Skeletal muscle tissue (tissue), 4 donors: Measurements from ENCODE around the gene RALY. TPM values are rescaled to one million over a fixed set of nuclear protein-coding genes. Genes with fewer than 3 reads are reported as not detected.

Experiments used
- H3K27ac ChIP-seq: one replicate; pipeline ENCODE4 v1.7.0; 2013; ENCODE audit warnings: mild to moderate bottlenecking, low read depth, low read length, inconsistent platforms
- H3K27me3 ChIP-seq, 3 donors: one replicate each; pipeline ENCODE4 v1.7.0; 2013; ENCODE audit warnings: low read length in 3 of 3; ENCODE audit not compliant: control insufficient read depth in 3 of 3, insufficient read depth in 3 of 3
- H3K36me3 ChIP-seq, 3 donors: one replicate each; pipeline ENCODE4 v1.7.0; 2013; ENCODE audit warnings: low read length in 3 of 3; ENCODE audit not compliant: control insufficient read depth in 3 of 3, insufficient read depth in 3 of 3
- H3K4me1 ChIP-seq, 3 donors: one replicate each; pipeline ENCODE4 v1.7.0; 2013; ENCODE audit warnings: low read length in 3 of 3, mild to moderate bottlenecking in 3 of 3; ENCODE audit not compliant: control insufficient read depth in 3 of 3, insufficient read depth in 3 of 3
- H3K4me3 ChIP-seq, 3 donors: one replicate each; pipeline ENCODE4 v1.7.0; 2013; ENCODE audit warnings: low read length in 3 of 3
- H3K9ac ChIP-seq, 3 donors: one replicate each; pipeline ENCODE4 v1.7.0; 2013; ENCODE audit warnings: low read length in 3 of 3, mild to moderate bottlenecking in 3 of 3, moderate library complexity in 2 of 3, low read depth in 1 of 3
- H3K9me3 ChIP-seq, 3 donors: one replicate each; pipeline ENCODE4 v1.7.0; 2013; ENCODE audit warnings: low read length in 3 of 3; ENCODE audit not compliant: control insufficient read depth in 3 of 3
- total RNA-seq: library from RNA; depleted of rRNA; stranded (reverse); fragments of >200 nt; gene quantifications from one replicate; pipeline ENCODE4 v1.2.3, GENCODE V29; 2014
- donor health status: Osteomylitis.

RALY gene
- total RNA-seq, 1 donor from 2014 or later = 52.2 TPM

GRCh38 chr20:34109442-34109841, 115.7 kb downstream of the RALY start:
- no peak overlapping the region for H3K4me3 ChIP-seq
- H3K36me3 ChIP-seq = peaks cover 2 to 11% (median 8%) of the 10 kb centered on the region in 3 donors
- no peaks in the 10 kb centered on the region for H3K27me3 ChIP-seq
- no peak overlapping the region for H3K27ac ChIP-seq
- peaks cover 8 to 30% (median 19%) of the 10 kb centered on the region in 3 donors for H3K4me1 ChIP-seq
- no peak overlapping the region for H3K9ac ChIP-seq
- H3K9me3 ChIP-seq = no peaks in the 10 kb centered on the region

- Histone ChIP-seq H3K27ac (peak overlapping the region; percentile 97), H3K4me1 (peaks cover 8 to 30% (median 19%) of the 10 kb centered on the region in 3 donors), H3K9ac (peak overlapping the region in 2 of 3 donors; percentile 97), H3K27me3 (no peaks in the 10 kb centered on the region), H3K4me3 (peak overlapping the region; percentile 35 to 96 (median 88)), H3K36me3 (peaks cover 2 to 4% (median 2%) of the 10 kb centered on the region in 3 donors), H3K9me3 (no peaks in the 10 kb centered on the region)
Observed at GRCh38 chr20:34110025-34110744, 116.5 kb downstream of the RALY start.

- H3K27ac ChIP-seq = peak overlapping the region; percentile 97
Observed at GRCh38 chr20:34110745-34111641, 117.3 kb downstream of the RALY start.

GRCh38 chr20:34111702-34112599, 118.2 kb downstream of the RALY start, which contains the start of gene EIF2S2:
TSS of gene EIF2S2 (minus strand) at chr20:34112243. CDS start at chr20:34112110, 133 bp downstream.
- H3K27me3 ChIP-seq = no peaks in the 10 kb centered on the region
- peaks cover 0 to 3% (median 2%) of the 10 kb centered on the region in 3 donors for H3K36me3 ChIP-seq
- H3K9me3 ChIP-seq = no peaks in the 10 kb centered on the region
- peak within 1 kb of the TSS; percentile 88 to 96 (median 92) for H3K4me3 ChIP-seq
- peak within 1 kb of the TSS; percentile 97 to 99 (median 97) for H3K9ac ChIP-seq
- peaks cover 8 to 30% (median 19%) of the 10 kb centered on the region in 3 donors for H3K4me1 ChIP-seq
- peak within 1 kb of the TSS; percentile 97 for H3K27ac ChIP-seq

More at GRCh38 chr20:34110745-34111641, 117.3 kb downstream of the RALY start:
- H3K4me3 ChIP-seq = peak overlapping the region; percentile 88 to 96 (median 92)
- no peaks in the 10 kb centered on the region for H3K9me3 ChIP-seq
- no peaks in the 10 kb centered on the region for H3K27me3 ChIP-seq
- peak overlapping the region; percentile 97 to 99 (median 97) for H3K9ac ChIP-seq
- peaks cover 0 to 3% (median 2%) of the 10 kb centered on the region in 3 donors for H3K36me3 ChIP-seq
- H3K4me1 ChIP-seq = peaks cover 8 to 30% (median 19%) of the 10 kb centered on the region in 3 donors

- H3K4me1 ChIP-seq = peaks cover 8 to 27% (median 19%) of the 10 kb centered on the region in 3 donors
- H3K36me3 ChIP-seq = peaks cover 0 to 3% (median 2%) of the 10 kb centered on the region in 3 donors
- H3K9ac ChIP-seq = peak overlapping the region; percentile 85 to 88 (median 85)
- H3K9me3 ChIP-seq = no peaks in the 10 kb centered on the region
- no peaks in the 10 kb centered on the region for H3K27me3 ChIP-seq
- peak overlapping the region; percentile 88 to 96 (median 92) for H3K4me3 ChIP-seq
- peak overlapping the region; percentile 97 for H3K27ac ChIP-seq
Observed at GRCh38 chr20:34112600-34113101, 118.9 kb downstream of the RALY start.

- Histone ChIP-seq H3K27ac (no peak overlapping the region), H3K36me3 (no peaks in the 10 kb centered on the region), H3K9me3 (no peaks in the 10 kb centered on the region), H3K27me3 (no peaks in the 10 kb centered on the region), H3K4me3 (no peak overlapping the region), H3K4me1 (peaks cover 8 to 16% (median 12%) of the 10 kb centered on the region in 3 donors), H3K9ac (no peak overlapping the region)
Observed at GRCh38 chr20:34114809-34115208, 121.1 kb downstream of the RALY start.

- Histone ChIP-seq H3K27ac (no peak overlapping the region), H3K4me1 (peaks cover 5 to 12% (median 10%) of the 10 kb centered on the region in 3 donors), H3K36me3 (no peaks in the 10 kb centered on the region), H3K4me3 (no peak overlapping the region), H3K9ac (no peak overlapping the region), H3K9me3 (no peaks in the 10 kb centered on the region), H3K27me3 (no peaks in the 10 kb centered on the region)
Observed at GRCh38 chr20:34115232-34115631, 121.5 kb downstream of the RALY start.

- H3K27me3 ChIP-seq = no peaks in the 10 kb centered on the region
- H3K4me1 ChIP-seq = no peaks in the 10 kb centered on the region
- H3K9me3 ChIP-seq = no peaks in the 10 kb centered on the region
- H3K4me3 ChIP-seq = no peak overlapping the region
- H3K36me3 ChIP-seq = no peaks in the 10 kb centered on the region
- no peak overlapping the region for H3K27ac ChIP-seq
- H3K9ac ChIP-seq = no peak overlapping the region
Observed at GRCh38 chr20:34120213-34120612, 126.5 kb downstream of the RALY start.
